ENCODE measurements around the gene KRT86. TPM values are rescaled to one million over a fixed set of nuclear protein-coding genes. Genes with fewer than 3 reads are reported as not detected.

The KRT86 gene
- total and polyA plus RNA-seq, 2 donors from 2014 or later, result 1.3 TPM; not detected in 1

GRCh38 chr12:52350021-52350620 lies 75.7 kb downstream of the KRT86 start:
- DNase-seq, result no peak
- no peak for TF ChIP-seq CTCF (IDR thresholded peaks at IDR 0.05; ENCODE audit: borderline replicate concordance, extremely low read depth, insufficient read depth)
- Histone ChIP-seq H3K4me1 (ENCODE audit: control insufficient read depth in 2 of 3, insufficient read depth in 2 of 3, low read depth in 1 of 3, low read length in 3 of 3) (peaks cover 0 to 6% (median 3%) of the 10 kb centered on the region in 3 donors), H3K9ac (ENCODE audit: low read length in 3 of 3) (no peak overlapping the region), H3K4me3 (ENCODE audit: low read length in 3 of 3) (no peak overlapping the region), H3K9me3 (ENCODE audit: control insufficient read depth in 2 of 3, insufficient read depth in 1 of 3, low read length in 3 of 3) (no peaks in the 10 kb centered on the region), H3K27me3 (ENCODE audit: control insufficient read depth, insufficient read depth, low read length) (no peaks in the 10 kb centered on the region), H3K27ac (ENCODE audit: low read depth in 2 of 2, low read length in 2 of 2) (no peak overlapping the region), H3K36me3 (ENCODE audit: control insufficient read depth in 2 of 3, insufficient read depth in 3 of 3, low read length in 3 of 3) (no peaks in the 10 kb centered on the region)
- no peak for FAIRE-seq
- intact Hi-C loops (cut with DNase I), result no loop called here

GRCh38 chr12:52350786-52351185 lies 76.3 kb downstream of the KRT86 start:
- H3K4me1 ChIP-seq (ENCODE audit: control insufficient read depth in 2 of 3, insufficient read depth in 2 of 3, low read depth in 1 of 3, low read length in 3 of 3), result peaks cover 0 to 6% (median 3%) of the 10 kb centered on the region in 3 donors

GRCh38 chr12:52351196-52352059 lies 77.0 kb downstream of the KRT86 start:
- Histone ChIP-seq H3K9me3 (ENCODE audit: control insufficient read depth in 2 of 3, insufficient read depth in 1 of 3, low read length in 3 of 3) (no peaks in the 10 kb centered on the region), H3K27ac (ENCODE audit: low read depth in 2 of 2, low read length in 2 of 2) (no peak overlapping the region), H3K4me3 (ENCODE audit: low read length in 3 of 3) (no peak overlapping the region), H3K27me3 (ENCODE audit: control insufficient read depth, insufficient read depth, low read length) (no peaks in the 10 kb centered on the region), H3K4me1 (ENCODE audit: control insufficient read depth in 2 of 3, insufficient read depth in 2 of 3, low read depth in 1 of 3, low read length in 3 of 3) (peaks cover 0 to 6% (median 3%) of the 10 kb centered on the region in 3 donors), H3K9ac (ENCODE audit: low read length in 3 of 3) (no peak overlapping the region), H3K36me3 (ENCODE audit: control insufficient read depth in 2 of 3, insufficient read depth in 3 of 3, low read length in 3 of 3) (no peaks in the 10 kb centered on the region)
- FAIRE-seq (no peak), DNase-seq (no peak)
- TF ChIP-seq CTCF (IDR thresholded peaks at IDR 0.05; ENCODE audit: borderline replicate concordance, extremely low read depth, insufficient read depth), result no peak
- intact Hi-C loops (cut with DNase I), result no loop called here

More at GRCh38 chr12:52350786-52351185, 76.3 kb downstream of the KRT86 start:
- TF ChIP-seq CTCF (IDR thresholded peaks at IDR 0.05; ENCODE audit: borderline replicate concordance, extremely low read depth, insufficient read depth), result no peak
- intact Hi-C loops (cut with DNase I), result no loop called here
- H3K9ac ChIP-seq (ENCODE audit: low read length in 3 of 3), result no peak overlapping the region
- no peak for FAIRE-seq
- H3K9me3 ChIP-seq (ENCODE audit: control insufficient read depth in 2 of 3, insufficient read depth in 1 of 3, low read length in 3 of 3), result no peaks in the 10 kb centered on the region
- H3K4me3 ChIP-seq (ENCODE audit: low read length in 3 of 3), result no peak overlapping the region
- no peak overlapping the region for H3K27ac ChIP-seq (ENCODE audit: low read depth in 2 of 2, low read length in 2 of 2)
- H3K36me3 ChIP-seq (ENCODE audit: control insufficient read depth in 2 of 3, insufficient read depth in 3 of 3, low read length in 3 of 3), result no peaks in the 10 kb centered on the region
- no peaks in the 10 kb centered on the region for H3K27me3 ChIP-seq (ENCODE audit: control insufficient read depth, insufficient read depth, low read length)
- no peak for DNase-seq

Data from kidney (tissue), 14 donors.